Measurements from ENCODE around the gene AKAP6. TPM values are rescaled to one million over a fixed set of nuclear protein-coding genes. Genes with fewer than 3 reads are reported as not detected.

AKAP6 gene
- total and polyA plus RNA-seq, 2 of the 8 experiments (the other 6 are each of a cell fraction or from before 2014, with no cell fraction given), result 0.09 to 0.89 TPM

GRCh38 chr14:32426028-32426427, 96.9 kb downstream of the AKAP6 start:
- no peak overlapping the region for H3K56ac ChIP-seq (replicated peaks; ENCODE audit: insufficient read length, low read depth, low read length)
- no peaks in the 10 kb centered on the region for H3K23me2 ChIP-seq (ENCODE audit: low read depth, low read length)
- no peak overlapping the region for H2BK120ac ChIP-seq (replicated peaks; ENCODE audit: low read depth, low read length)
- H3K9me3 ChIP-seq (ENCODE audit: insufficient read depth in 2 of 2, low read depth in 1 of 2, low read length in 1 of 2), result peaks cover 8 to 11% of the 10 kb centered on the region in 2 experiments; a peak in 2 of 4 replicates
- no peaks in the 10 kb centered on the region for H3K27me3 ChIP-seq (replicated peaks in 1 of 4; ENCODE audit: control insufficient read depth in 3 of 4, extremely low read depth in 1 of 4, insufficient read depth in 3 of 4, low read length in 3 of 4)
- 75% methylated on average over 1 of the region's 1 CpG; no CpG with 5 or more reads in 1 of the 2 experiments for WGBS, 2 experiments (ENCODE audit: extremely low coverage in 1 of 2, insufficient coverage in 1 of 2, insufficient read length in 1 of 2, insufficient replicate concordance in 2 of 2, low coverage in 1 of 2, low lambda C conversion rate in 2 of 2, missing lambda C conversion rate in 1 of 2)
- no peak overlapping the region for H2BK12ac ChIP-seq (ENCODE audit: low read depth, low read length)
- H3K18ac ChIP-seq (ENCODE audit: extremely low read depth, low read length), result no peak overlapping the region
- no peak overlapping the region for H3K27ac ChIP-seq (ENCODE audit: low read depth, low read length)
- FAIRE-seq (no peak), DNase-seq (ENCODE audit: low read depth in 1 of 2, low spot score in 2 of 2) (no peak)
- H3K4me3 ChIP-seq (ENCODE audit: extremely low read depth in 1 of 4, insufficient read depth in 2 of 4, low read depth in 3 of 4, low read length in 4 of 4), result no peak overlapping the region
- ChIA-PET POLR2A (ENCODE audit: partially characterized antibody) (no interaction called here), CTCF (ENCODE audit: partially characterized antibody) (no interaction called here)
- H2AFZ ChIP-seq (ENCODE audit: low read length), result no peak overlapping the region
- no peak overlapping the region for H3K4me2 ChIP-seq (ENCODE audit: insufficient read depth in 1 of 2, low read depth in 2 of 2, low read length in 2 of 2)
- H4K91ac ChIP-seq (replicated peaks; ENCODE audit: insufficient read length, low read length), result no peak overlapping the region
- no peaks in the 10 kb centered on the region; a peak in 1 of 8 replicates for H3K36me3 ChIP-seq (ENCODE audit: control insufficient read depth in 2 of 4, insufficient read depth in 4 of 4, low read length in 3 of 4)
- no peak overlapping the region for H3K4ac ChIP-seq (replicated peaks; ENCODE audit: insufficient read length, low read depth, low read length)
- H3K14ac ChIP-seq (ENCODE audit: insufficient read length), result no peak overlapping the region
- TF ChIP-seq TCF12 (IDR thresholded peaks at IDR 0.05; ENCODE audit: low read depth, low read length) (no peak), RAD21 (IDR thresholded peaks at IDR 0.05 in 1 of 2, conservative IDR thresholded peaks at IDR 0.05 in 1 of 2; ENCODE audit: low read depth in 2 of 2, low read length in 2 of 2) (no peak), KDM4A (IDR thresholded peaks at IDR 0.05; ENCODE audit: low read depth, low read length, severe bottlenecking) (no peak), TAF7 (optimal IDR thresholded peaks at IDR 0.05; ENCODE audit: borderline replicate concordance, low read depth, low read length) (no peak), KDM5A (IDR thresholded peaks at IDR 0.05; ENCODE audit: low read length) (no peak), GABPA (IDR thresholded peaks at IDR 0.05; ENCODE audit: borderline replicate concordance, insufficient read depth, low read length) (no peak), E2F6 (IDR thresholded peaks at IDR 0.05) (no peak), ATF3 (IDR thresholded peaks at IDR 0.05; ENCODE audit: insufficient read depth, low read depth, low read length) (no peak), USF2 (IDR thresholded peaks at IDR 0.05; ENCODE audit: low read length) (no peak)
- H3K23ac ChIP-seq (ENCODE audit: insufficient read length), result no peak overlapping the region
- no peak overlapping the region for H4K5ac ChIP-seq (ENCODE audit: insufficient read length, low read depth, low read length)
- H2BK20ac ChIP-seq (ENCODE audit: low read length), result no peak overlapping the region
- no peak overlapping the region for H2BK5ac ChIP-seq (ENCODE audit: low read depth, low read length)
- no peaks in the 10 kb centered on the region for H4K20me1 ChIP-seq (replicated peaks in 1 of 2; ENCODE audit: control insufficient read depth in 1 of 2, insufficient read depth in 2 of 2, low read length in 2 of 2)
- no peak overlapping the region for H2BK15ac ChIP-seq (ENCODE audit: low read length)
- peaks cover 0 to 12% (median 4%) of the 10 kb centered on the region in 4 experiments; a peak in 4 of 7 replicates for H3K4me1 ChIP-seq (replicated peaks in 1 of 4; ENCODE audit: control insufficient read depth in 3 of 4, insufficient read depth in 4 of 4, low read length in 3 of 4)
- H4K8ac ChIP-seq (ENCODE audit: extremely low read depth, insufficient read depth, low read length), result no peak overlapping the region
- no peak overlapping the region for H2AK5ac ChIP-seq (ENCODE audit: low read depth, low read length)
- no peaks in the 10 kb centered on the region for H3K79me1 ChIP-seq (ENCODE audit: low read depth, low read length)
- H3K79me2 ChIP-seq (ENCODE audit: control insufficient read depth in 1 of 2, insufficient read depth in 2 of 2, low read length in 2 of 2), result no peaks in the 10 kb centered on the region
- H3K9ac ChIP-seq (replicated peaks in 1 of 4; ENCODE audit: extremely low read depth in 1 of 4, low read depth in 3 of 4, low read length in 3 of 4), result no peak overlapping the region
